Germinal center (tissue), 1 donor: ENCODE data around the gene NMNAT2.
"Not testable (repeated sequence)": the region's sequence is repeated elsewhere in the genome, so short reads cannot be mapped to it uniquely, and the experiment has no call there.

Source experiments
- DNase-seq: peaks from one replicate; pipeline ENCODE4 v3.0.0; 2012; ENCODE audit warnings: mixed read lengths, low spot score

Gene NMNAT2

GRCh38 chr1:183418696-183419095, 516 bp upstream of the NMNAT2 start:
- DNase-seq = no peak

GRCh38 chr1:183416850-183417771, 1.1 kb downstream of the NMNAT2 start:
- DNase-seq = peak; percentile 6

- no peak for DNase-seq
Observed at GRCh38 chr1:183414365-183414764, 3.8 kb downstream of the NMNAT2 start.

GRCh38 chr1:183411091-183411490, 7.1 kb downstream of the NMNAT2 start:
- DNase-seq = no peak

GRCh38 chr1:183407961-183408360, 10.2 kb downstream of the NMNAT2 start:
- no peak for DNase-seq

- no peak for DNase-seq
Observed at GRCh38 chr1:183407474-183407873, 10.7 kb downstream of the NMNAT2 start.

- no peak for DNase-seq
Observed at GRCh38 chr1:183404476-183404875, 13.7 kb downstream of the NMNAT2 start.

GRCh38 chr1:183403498-183403897, 14.7 kb downstream of the NMNAT2 start:
- no peak for DNase-seq

GRCh38 chr1:183401565-183401964, 16.6 kb downstream of the NMNAT2 start:
- DNase-seq = not testable (repeated sequence)

GRCh38 chr1:183394435-183394834, 23.7 kb downstream of the NMNAT2 start:
- no peak for DNase-seq

GRCh38 chr1:183391863-183392262, 26.3 kb downstream of the NMNAT2 start:
- no peak for DNase-seq

- no peak for DNase-seq
Observed at GRCh38 chr1:183390561-183390960, 27.6 kb downstream of the NMNAT2 start.

- no peak for DNase-seq
Observed at GRCh38 chr1:183388735-183389134, 29.4 kb downstream of the NMNAT2 start.

- DNase-seq = no peak
Observed at GRCh38 chr1:183385340-183386144, 32.6 kb downstream of the NMNAT2 start.

- no peak for DNase-seq
Observed at GRCh38 chr1:183379951-183380350, 38.2 kb downstream of the NMNAT2 start.

- no peak for DNase-seq
Observed at GRCh38 chr1:183375381-183375780, 42.8 kb downstream of the NMNAT2 start.

- no peak for DNase-seq
Observed at GRCh38 chr1:183374825-183375224, 43.4 kb downstream of the NMNAT2 start.

GRCh38 chr1:183372586-183373230, 45.5 kb downstream of the NMNAT2 start:
- no peak for DNase-seq

GRCh38 chr1:183370399-183371058, 47.7 kb downstream of the NMNAT2 start:
- no peak for DNase-seq

GRCh38 chr1:183368213-183369108, 49.7 kb downstream of the NMNAT2 start:
- no peak for DNase-seq

- DNase-seq = no peak
Observed at GRCh38 chr1:183366116-183366515, 52.1 kb downstream of the NMNAT2 start.
